GM21423 (cell line): ENCODE results near the gene PHRF1.
"Not testable (repeated sequence)": the region's sequence is repeated elsewhere in the genome, so short reads cannot be mapped to it uniquely, and the experiment has no call there.

Experiments used
- ATAC-seq: cut with Tn5 transposase; IDR thresholded peaks from one replicate; pipeline ENCODE4 v1.9.1; 2021; ENCODE audit warnings: mild to moderate bottlenecking, moderate library complexity; ENCODE audit not compliant: unreplicated experiment

The PHRF1 gene

DNA sequence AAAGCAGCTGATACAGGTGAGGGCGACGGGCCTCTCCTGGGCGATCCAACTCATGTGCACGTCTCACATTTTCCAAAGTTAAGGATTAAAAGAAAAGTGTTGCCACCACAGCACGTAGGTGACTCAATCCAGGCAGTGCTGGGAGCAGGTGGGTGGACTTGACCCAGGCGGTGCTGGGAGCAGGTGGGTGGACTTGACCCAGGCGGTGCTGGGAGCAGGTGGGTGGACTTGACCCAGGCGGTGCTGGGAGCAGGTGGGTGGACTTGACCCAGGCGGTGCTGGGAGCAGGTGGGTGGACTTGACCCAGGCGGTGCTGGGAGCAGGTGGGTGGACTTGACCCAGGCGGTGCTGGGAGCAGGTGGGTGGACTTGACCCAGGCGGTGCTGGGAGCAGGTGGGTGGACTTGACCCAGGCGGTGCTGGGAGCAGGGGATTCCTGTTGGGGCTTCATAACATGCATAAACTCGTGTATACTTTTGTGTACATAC is 71.4 kb downstream of the PHRF1 start:
- not testable (repeated sequence) for ATAC-seq

DNA sequence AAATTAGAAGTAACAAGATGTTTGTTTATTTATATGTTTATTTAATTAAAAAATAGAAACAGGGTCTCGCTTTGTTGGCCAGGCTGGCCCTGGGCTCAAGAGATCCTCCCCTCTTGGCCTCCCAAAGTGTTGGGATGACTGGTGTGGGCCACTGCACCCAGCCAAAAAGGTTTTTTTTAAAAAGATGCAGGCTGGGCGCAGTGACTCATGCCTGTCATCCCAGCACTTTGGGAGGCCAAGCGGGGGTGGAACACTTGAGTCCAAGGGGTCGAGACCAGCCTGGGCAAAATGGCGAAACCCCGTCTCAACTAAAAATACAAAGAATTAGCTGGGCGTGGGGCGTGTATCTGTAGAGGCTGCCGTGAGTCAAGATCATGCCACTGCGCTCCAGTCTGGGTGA is 74.2 kb downstream of the PHRF1 start:
- ATAC-seq = no peak

DNA sequence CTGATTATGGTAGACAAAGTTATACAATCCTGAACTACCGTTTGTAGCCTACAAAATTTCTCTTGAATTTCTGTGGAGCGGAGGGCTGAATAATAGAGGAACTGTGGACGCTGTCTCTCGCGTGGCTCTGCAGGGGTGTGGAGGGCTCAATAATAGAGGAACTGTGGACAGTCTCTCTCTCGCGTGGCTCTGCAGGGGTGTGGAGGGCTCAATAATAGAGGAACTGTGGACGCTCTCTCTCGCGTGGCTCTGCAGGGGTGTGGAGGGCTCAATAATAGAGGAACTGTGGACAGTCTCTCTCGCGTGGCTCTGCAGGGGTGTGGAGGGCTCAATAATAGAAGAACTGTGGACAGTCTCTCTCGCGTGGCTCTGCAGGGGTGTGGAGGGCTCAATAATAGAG is 76.9 kb downstream of the PHRF1 start:
- ATAC-seq = not testable (repeated sequence)

- no peak for ATAC-seq
These were observed 77.6 kb downstream of the PHRF1 start for GRCh38 chr11:653837-654236.

DNA sequence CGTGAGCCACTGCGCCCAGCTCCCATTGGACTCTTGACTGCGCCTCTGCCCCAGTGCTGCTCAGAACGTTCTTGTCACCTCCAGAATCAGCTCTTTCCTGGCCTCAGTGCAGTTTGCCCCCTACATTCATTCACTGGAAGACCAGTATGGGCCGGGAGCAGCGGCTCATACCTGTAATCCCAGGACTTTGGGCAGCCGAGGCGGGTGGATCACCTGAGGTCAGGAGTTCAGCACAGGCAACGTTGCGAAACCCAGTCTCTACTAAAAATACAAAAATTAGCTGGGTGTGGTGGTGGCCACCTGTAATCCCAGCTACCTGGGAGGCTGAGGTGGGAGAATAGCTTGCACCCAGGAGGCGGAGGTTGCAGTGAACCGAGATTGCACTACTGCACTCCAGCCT is 78.2 kb downstream of the PHRF1 start:
- not testable (repeated sequence) for ATAC-seq

DNA sequence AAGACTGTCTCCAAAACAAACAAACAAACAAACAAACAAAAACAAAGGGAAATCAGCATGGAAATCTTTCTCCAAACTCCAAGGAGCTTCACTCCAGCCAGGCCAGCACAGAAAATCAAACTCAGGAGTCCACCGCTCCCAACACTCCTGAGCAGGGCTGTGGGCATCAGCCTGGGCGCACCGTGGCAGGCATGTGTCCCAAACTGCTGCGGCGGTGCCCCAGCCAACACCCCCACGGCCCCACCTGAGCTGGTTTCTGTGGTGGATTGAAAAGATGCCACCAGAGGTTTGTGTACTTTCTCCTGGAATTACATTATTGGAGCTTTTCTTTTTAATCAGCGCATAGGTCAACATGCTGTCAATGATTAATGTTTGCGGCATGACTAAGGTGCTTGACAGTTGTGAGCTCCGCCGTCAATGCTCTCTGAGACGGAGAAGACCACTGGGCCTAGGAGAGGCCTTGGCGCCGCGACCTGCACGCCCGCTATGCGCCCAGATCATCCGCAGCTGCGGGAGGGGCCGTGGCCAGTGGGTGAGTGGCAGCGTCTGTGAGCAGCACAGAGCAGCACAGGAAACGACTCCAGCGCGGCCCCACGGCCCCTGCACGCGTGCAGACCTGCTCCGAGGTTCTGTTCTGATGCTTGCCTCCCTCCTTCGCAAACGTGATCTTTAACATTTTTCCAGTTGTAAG is 78.9 kb downstream of the PHRF1 start:
- no peak for ATAC-seq

DNA sequence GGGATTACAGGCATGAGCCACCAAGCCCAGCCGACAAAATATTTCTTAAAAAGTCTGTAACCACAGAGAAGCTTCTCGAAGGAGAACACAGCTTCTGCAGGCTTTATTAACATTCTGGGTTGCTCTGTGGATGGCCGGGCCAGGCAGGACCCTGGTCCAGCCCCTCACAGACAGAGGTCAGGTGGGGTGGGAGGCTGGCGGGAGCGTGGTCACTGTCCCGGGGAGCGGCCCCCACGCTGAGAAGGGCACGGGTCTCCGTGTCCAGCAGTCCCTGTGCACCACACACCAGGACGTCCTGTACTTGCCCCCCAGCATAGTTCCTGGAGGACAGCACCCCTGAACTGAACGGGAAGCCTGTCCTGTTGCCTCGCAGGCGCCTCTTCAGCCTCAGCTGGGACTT is 80.2 kb downstream of the PHRF1 start:
- no peak for ATAC-seq

DNA sequence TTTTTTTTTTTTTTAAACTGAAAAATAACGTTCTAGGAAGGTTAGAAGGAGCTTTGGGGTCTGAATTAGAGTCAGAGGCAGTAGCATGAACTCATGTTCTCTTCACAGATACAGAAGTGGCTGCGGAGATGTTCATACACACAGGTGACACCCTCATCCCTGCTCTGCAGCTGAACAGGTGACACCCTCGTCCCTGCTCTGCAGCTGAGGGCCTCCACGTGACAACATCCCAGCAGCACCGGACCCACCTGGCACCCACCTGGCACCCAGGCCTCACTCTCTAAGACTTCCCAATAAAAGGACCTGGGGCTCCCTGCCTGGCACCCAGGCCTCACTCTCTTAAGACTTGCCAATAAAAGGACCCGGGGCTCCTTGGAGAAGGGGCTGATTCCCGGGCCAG is 80.6 kb downstream of the PHRF1 start:
- no peak for ATAC-seq

GRCh38 chr11:657691-658126 is 81.4 kb downstream of the PHRF1 start:
- ATAC-seq = no peak

GRCh38 chr11:659532-660085 is 83.3 kb downstream of the PHRF1 start:
- ATAC-seq = no peak

DNA sequence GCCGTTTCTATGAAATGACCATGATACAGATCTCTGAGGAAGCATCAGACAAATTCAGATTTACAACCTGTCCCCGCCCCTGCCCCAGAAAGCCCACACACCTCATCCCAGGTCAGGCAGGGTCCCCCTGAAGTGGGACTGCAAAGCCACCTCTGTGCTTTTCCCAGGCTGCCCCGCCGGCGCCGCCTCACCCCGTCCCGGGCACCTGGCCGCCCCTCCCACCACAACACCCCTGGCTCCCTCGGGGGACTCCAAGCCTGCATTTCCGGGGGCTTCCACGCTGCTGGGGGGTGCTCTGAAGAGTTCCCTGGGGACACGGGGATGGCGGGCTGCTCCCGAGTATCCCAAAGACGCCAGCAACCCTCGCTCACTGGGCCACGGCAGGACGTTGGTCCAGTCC is 84.0 kb downstream of the PHRF1 start:
- ATAC-seq = no peak

- no peak for ATAC-seq
These were observed 84.6 kb downstream of the PHRF1 start for GRCh38 chr11:660681-661444.
